HCT116 (cell line): ENCODE results near the gene LRCH3. TPM values are rescaled to one million over a fixed set of nuclear protein-coding genes. Genes with fewer than 3 reads are reported as not detected.

Source experiments
- ATAC-seq: fragments of 200-7000 bp; cut with Tn5 transposase; 2 replicates; pipeline ENCODE4 v1.9.1; 2020; ENCODE audit warnings: mild to moderate bottlenecking, moderate library complexity
- BruUV-seq: library from RNA; stranded (reverse); fragments of 400-500 nt; replicated peaks from 2 replicates; lab custom pipeline; 2021; lab: Mats Ljungman, UMichigan
- CTCF ChIA-PET: fragments of 300-600 bp; sonication (Branson Sonifier 250); formaldehyde crosslinking; loops from one replicate; lab custom pipeline; 2021; ENCODE audit warnings: antibody characterized with exemption; lab: Charles Lee
- POLR2A ChIA-PET: fragments of 300-600, 350-600 bp; sonication (Branson Sonifier 250); formaldehyde crosslinking; loops from one replicate; lab custom pipeline; 2021; ENCODE audit warnings: antibody characterized with exemption; lab: Charles Lee
- RAD21 ChIA-PET, 2 experiments: fragments of 300-600 bp; sonication (Branson Sonifier 250); formaldehyde crosslinking; loops; one replicate each; lab custom pipeline; 2023; ENCODE audit warnings: low total read pairs in 2 of 2; ENCODE audit not compliant: uncharacterized antibody in 2 of 2, unreplicated experiment in 2 of 2, low non-redundant PET in 1 of 2; lab: Charles Lee
- DNase-seq: peaks from one replicate; pipeline ENCODE4 v3.0.0-alpha.2; 2010; ENCODE audit warnings: low read depth, low spot score
- H2AFZ ChIP-seq: fragments of 200-600 bp; shearing (Covaris generic), sonication (generic); 2 replicates; pipeline ENCODE4 v1.6.1; 2017; ENCODE audit warnings: low read depth, mixed run types, mixed read lengths, antibody characterized with exemption, low read length; ENCODE audit not compliant: poor library complexity, severe bottlenecking
- H3K27ac ChIP-seq: 2 replicates; pipeline ENCODE4 v1.5.1; 2012; ENCODE audit warnings: low read depth, low read length
- H3K27me3 ChIP-seq: fragments of 200-600 bp; sonication (generic); 2 replicates; pipeline ENCODE4 v1.6.1; 2016; ENCODE audit warnings: mixed run types, low read length, mixed read lengths; ENCODE audit not compliant: insufficient read depth
- H3K36me3 ChIP-seq, 2 experiments: fragments of 200-500 bp in 1 of 2; fragments of 200-600 bp in 1 of 2; sonication (Bioruptor generic) in 1 of 2; sonication (generic) in 1 of 2; 2 replicates each; pipeline versions ENCODE4 v1.5.1 to v1.6.1; 2014 to 2016; ENCODE audit warnings: low read length in 2 of 2, inconsistent platforms in 1 of 2, mixed read lengths in 1 of 2, mixed run types in 1 of 2; ENCODE audit not compliant: insufficient read depth in 2 of 2, control insufficient read depth in 1 of 2
- H3K4me1 ChIP-seq, 2 experiments: fragments of 200-600 bp in 1 of 2; sonication (generic) in 1 of 2; 2 replicates each; pipeline versions ENCODE4 v1.5.1 to v1.6.1; 2012 to 2017; ENCODE audit warnings: low read length in 2 of 2, inconsistent platforms in 1 of 2, mild to moderate bottlenecking in 1 of 2, mixed read lengths in 1 of 2, mixed run types in 1 of 2, moderate library complexity in 1 of 2; ENCODE audit not compliant: insufficient read depth in 2 of 2, control insufficient read depth in 1 of 2
- H3K4me2 ChIP-seq: fragments of 200-600 bp; sonication (generic); 2 replicates; pipeline ENCODE4 v1.6.1; 2017; ENCODE audit warnings: mixed run types, low read length, mixed read lengths
- H3K4me3 ChIP-seq, 2 experiments: fragments of 200-600 bp in 1 of 2; sonication (generic) in 1 of 2; replicated peaks in 1 of 2; 2 replicates each; pipeline ENCODE4 v1.5.1; 2011 to 2016; ENCODE audit warnings: low read length in 2 of 2, control low read depth in 1 of 2, low read depth in 1 of 2, mild to moderate bottlenecking in 1 of 2, mixed read lengths in 1 of 2, mixed run types in 1 of 2
- H3K79me2 ChIP-seq: fragments of 200-600 bp; sonication (generic); 2 replicates; pipeline ENCODE4 v1.6.1; 2017; ENCODE audit warnings: mild to moderate bottlenecking, mixed run types, low read length, moderate library complexity, mixed read lengths; ENCODE audit not compliant: insufficient read depth
- H3K9ac ChIP-seq: fragments of 200-600 bp; sonication (generic); 2 replicates; pipeline ENCODE4 v1.6.1; 2016; ENCODE audit warnings: low read length, mixed read lengths
- H3K9me2 ChIP-seq: fragments of 200-600 bp; sonication (generic), shearing (Covaris generic); 2 replicates; pipeline ENCODE4 v1.6.1; 2017; ENCODE audit warnings: mixed run types, mild to moderate bottlenecking, moderate library complexity; ENCODE audit not compliant: insufficient read depth
- H3K9me3 ChIP-seq, 2 experiments: fragments of 200-500 bp in 1 of 2; fragments of 200-600 bp in 1 of 2; sonication (Bioruptor generic) in 1 of 2; sonication (generic) in 1 of 2; 2 replicates each; pipeline ENCODE4 v1.6.1; 2014 to 2017; ENCODE audit warnings: low read length in 2 of 2, mixed read lengths in 2 of 2, inconsistent platforms in 1 of 2, low read depth in 1 of 2, mild to moderate bottlenecking in 1 of 2, mixed run types in 1 of 2, moderate library complexity in 1 of 2; ENCODE audit not compliant: control insufficient read depth in 1 of 2, insufficient read depth in 1 of 2
- H4K20me1 ChIP-seq: fragments of 200-600 bp; sonication (generic), shearing (Covaris generic); 2 replicates; pipeline ENCODE4 v1.6.1; 2017; ENCODE audit warnings: mixed run types, mild to moderate bottlenecking, moderate library complexity; ENCODE audit not compliant: insufficient read depth
- ATF3 ChIP-seq: IDR thresholded peaks from 2 replicates; pipeline ENCODE4 v1.6.1; 2012
- CBX3 ChIP-seq: IDR thresholded peaks from 2 replicates; pipeline ENCODE4 v1.6.1; 2012; ENCODE audit warnings: low read depth
- CEBPB ChIP-seq: IDR thresholded peaks from 2 replicates; pipeline ENCODE4 v1.6.1; 2012; ENCODE audit warnings: low read depth
- CTCF ChIP-seq, 3 experiments: fragments of 200-600 bp in 1 of 3; sonication (generic) in 1 of 3; IDR thresholded peaks in 2 of 3; conservative IDR thresholded peaks in 1 of 3; 2 replicates each; pipeline ENCODE4 v1.5.1; 2012 to 2017; ENCODE audit warnings: low read depth in 2 of 3, low read length in 2 of 3, antibody characterized with exemption in 1 of 3, borderline replicate concordance in 1 of 3, control low read depth in 1 of 3, mild to moderate bottlenecking in 1 of 3, mixed read lengths in 1 of 3, mixed run types in 1 of 3, moderate library complexity in 1 of 3; ENCODE audit not compliant: insufficient read depth in 1 of 3
- EGR1 ChIP-seq: IDR thresholded peaks from 2 replicates; pipeline ENCODE4 v1.6.1; 2012; ENCODE audit warnings: low read depth
- ELF1 ChIP-seq: IDR thresholded peaks from 2 replicates; pipeline ENCODE4 v1.6.1; 2012; ENCODE audit warnings: low read depth, borderline replicate concordance
- EZH2 ChIP-seq: fragments of 200-600 bp; sonication (generic); IDR thresholded peaks from 2 replicates; pipeline ENCODE4 v1.6.1; 2017; ENCODE audit warnings: antibody characterized with exemption, mixed run types
- EZH2phosphoT487 ChIP-seq: fragments of 200-600 bp; IDR thresholded peaks from 2 replicates; pipeline ENCODE4 v1.6.1; 2018; ENCODE audit warnings: antibody characterized with exemption, borderline replicate concordance
- FOSL1 ChIP-seq: IDR thresholded peaks from 2 replicates; pipeline ENCODE4 v1.6.1; 2012; ENCODE audit warnings: low read depth
- MAX ChIP-seq: IDR thresholded peaks from 2 replicates; pipeline ENCODE4 v1.6.1; 2012
- POLR2A ChIP-seq: IDR thresholded peaks from 2 replicates; pipeline ENCODE4 v1.7.0; 2011; ENCODE audit warnings: borderline replicate concordance; ENCODE audit not compliant: insufficient read depth, insufficient read length; ENCODE audit errors: extremely low read depth
- REST ChIP-seq: IDR thresholded peaks from 2 replicates; pipeline ENCODE4 v1.6.1; 2012; ENCODE audit warnings: low read depth
- SIN3A ChIP-seq: IDR thresholded peaks from 2 replicates; pipeline ENCODE4 v1.6.1; 2012; ENCODE audit warnings: low read depth
- SRF ChIP-seq: IDR thresholded peaks from 2 replicates; pipeline ENCODE4 v1.6.1; 2012; ENCODE audit warnings: low read depth
- YY1 ChIP-seq: IDR thresholded peaks from 2 replicates; pipeline ENCODE4 v1.6.1; 2011; ENCODE audit warnings: low read length, low read depth, moderate library complexity, mild to moderate bottlenecking; ENCODE audit not compliant: insufficient replicate concordance; ENCODE audit errors: extremely low read depth
- ZFX ChIP-seq: fragments of 450-650 bp; IDR thresholded peaks from 2 replicates; pipeline ENCODE4 v1.6.1; 2017
- intact Hi-C: fragments of 100-400 bp; cut with micrococcal nuclease; formaldehyde crosslinking; loops from 2 replicates; pipeline ENCODE4 v1.10.0; 2022
- total RNA-seq: library from RNA; stranded (reverse); gene quantifications from one replicate; pipeline ENCODE4 v1.2.1, GENCODE V29; 2021; ENCODE audit not compliant: unreplicated experiment

The LRCH3 gene
- total RNA-seq, 1 experiment from 2014 or later = 38.1 TPM

- no peaks in the 10 kb centered on the region for H3K36me3 ChIP-seq
- CTCF ChIA-PET = no interaction called here
- TF ChIP-seq SRF = no peak
- TF ChIP-seq CEBPB = no peak
- TF ChIP-seq CBX3 = no peak
- no peak for TF ChIP-seq FOSL1
- TF ChIP-seq EZH2 = no peak
- no peak for TF ChIP-seq ELF1
- TF ChIP-seq EGR1 = no peak
- no peak for TF ChIP-seq POLR2A
- TF ChIP-seq ZFX = no peak
- no peak for TF ChIP-seq MAX
- no peak for TF ChIP-seq YY1
- no peak for TF ChIP-seq EZH2phosphoT487
- TF ChIP-seq CTCF (IDR thresholded peaks at IDR 0.05 in 2 of 3, conservative IDR thresholded peaks at IDR 0.05 in 1 of 3; ENCODE audit: borderline replicate concordance in 1 of 3, insufficient read depth in 1 of 3, low read depth in 2 of 3, low read length in 2 of 3) = no peak
- no peak for TF ChIP-seq SIN3A
- TF ChIP-seq ATF3 = no peak
- TF ChIP-seq REST = no peak
- TF ChIP-seq, all 23 proteins: peak for 0
- BruUV-seq = no TSS peak
- Histone ChIP-seq H3K4me1 (peaks cover 0 to 15% of the 10 kb centered on the region in 2 experiments; a peak in 1 of 4 replicates), H3K9me3 (no peaks in the 10 kb centered on the region), H3K79me2 (peaks cover 71% of the 10 kb centered on the region), H3K9ac (no peak overlapping the region), H2AFZ (no peak overlapping the region), H3K4me3 (no peak overlapping the region), H3K4me2 (no peak overlapping the region), H3K27me3 (no peaks in the 10 kb centered on the region), H4K20me1 (no peaks in the 10 kb centered on the region), H3K9me2 (no peaks in the 10 kb centered on the region), H3K27ac (no peak overlapping the region)
- ATAC-seq (no peak), DNase-seq (no peak)
- ChIA-PET RAD21 (no interaction called here), POLR2A (interaction anchor here (0.9 kb wide), 1 partner anchor 25 kb away, joined by 3 read pairs; no protein-coding TSS in a partner anchor)
- intact Hi-C loops = loop anchor here (10.0 kb wide), 1 partner anchor 109 kb away; no protein-coding TSS in a partner anchor
Observed at GRCh38 chr3:197794115-197794514, 3.1 kb downstream of the LRCH3 start.
